WTC11 (cell line): ENCODE results near the gene GLG1.

Experiments
- NFATC4 ChIP-seq: fragments of 250-450 bp; sonication (Bioruptor Pico); IDR thresholded peaks from 2 replicates; pipeline ENCODE4 v1.9.0; 2021; ENCODE audit warnings: mild to moderate bottlenecking
- NFYB ChIP-seq: sonication (generic); formaldehyde crosslinking; conservative IDR thresholded peaks from 2 replicates; pipeline ENCODE4 v1.8.0; 2022; ENCODE audit warnings: low read depth, missing genetic modification reagents
- SMAD3 ChIP-seq: sonication (generic); formaldehyde crosslinking; IDR thresholded peaks from 2 replicates; pipeline ENCODE4 v1.8.0; 2022; ENCODE audit warnings: missing genetic modification reagents, mild to moderate bottlenecking, borderline replicate concordance
- ZBTB21 ChIP-seq: sonication (generic); formaldehyde crosslinking; IDR thresholded peaks from 2 replicates; pipeline ENCODE4 v1.8.1; 2023; ENCODE audit warnings: mild to moderate bottlenecking, missing genetic modification reagents, borderline replicate concordance
- ZNF317 ChIP-seq: sonication (generic); formaldehyde crosslinking; IDR thresholded peaks from 2 replicates; pipeline ENCODE4 v1.8.1; 2023; ENCODE audit warnings: low read depth, mild to moderate bottlenecking, moderate library complexity, missing genetic modification reagents, borderline replicate concordance
- TF ChIP-seq, protein P1 (sequence below): fragments of 200-600 bp; IDR thresholded peaks from 2 replicates; pipeline ENCODE4 v1.8.0; 2022; ENCODE audit warnings: antibody characterized with exemption
- TF ChIP-seq, protein P2 (sequence below): sonication (generic); formaldehyde crosslinking; conservative IDR thresholded peaks from 2 replicates; pipeline ENCODE4 v1.8.1; 2022; ENCODE audit warnings: mild to moderate bottlenecking, missing genetic modification reagents

DNA sequence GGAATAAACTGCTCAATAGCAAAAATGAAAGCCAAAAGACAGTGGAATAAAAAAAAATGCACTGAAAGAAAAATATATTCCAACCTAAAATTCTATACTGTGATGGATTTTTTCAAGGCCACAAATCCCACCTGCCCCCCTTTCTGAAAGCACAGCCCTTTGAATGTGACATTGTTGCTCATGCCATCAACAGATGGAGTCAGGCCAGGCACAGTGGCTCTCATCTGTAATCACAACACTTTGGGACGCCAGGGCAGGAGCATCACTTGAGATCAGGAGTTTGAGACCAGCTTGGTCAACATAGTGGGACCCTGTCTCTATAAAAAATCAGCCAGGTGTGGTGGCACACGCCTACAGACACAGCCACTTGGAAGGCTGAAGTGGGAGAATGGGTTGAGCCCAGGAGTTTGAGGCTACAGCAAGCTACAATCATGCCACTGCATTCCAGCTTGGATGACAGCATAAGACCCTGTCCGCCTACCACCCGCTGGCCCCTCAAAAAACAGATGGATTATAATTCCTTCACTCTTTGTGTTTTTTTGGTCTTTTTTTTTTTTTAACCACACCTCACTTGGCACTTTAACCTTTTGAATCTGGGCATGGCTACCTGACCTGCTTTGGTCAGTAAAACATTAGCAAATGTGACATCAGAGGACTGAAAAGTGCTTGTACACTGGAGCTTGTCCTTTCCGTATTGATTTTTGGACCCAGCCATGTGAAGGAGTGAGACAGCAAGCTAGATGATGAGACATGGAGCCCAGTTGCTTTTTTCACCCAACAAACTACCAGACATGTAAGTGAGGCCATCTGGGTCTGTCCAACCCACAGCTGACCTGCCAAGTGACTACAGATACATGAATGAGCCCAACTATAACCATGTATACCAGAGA, 36.3 kb downstream of the GLG1 start:
- TF ChIP-seq SMAD3 (CRISPR knock-in tag): no peak
- no peak for TF ChIP-seq NFYB (CRISPR knock-in tag)
- TF ChIP-seq, protein P1, sequence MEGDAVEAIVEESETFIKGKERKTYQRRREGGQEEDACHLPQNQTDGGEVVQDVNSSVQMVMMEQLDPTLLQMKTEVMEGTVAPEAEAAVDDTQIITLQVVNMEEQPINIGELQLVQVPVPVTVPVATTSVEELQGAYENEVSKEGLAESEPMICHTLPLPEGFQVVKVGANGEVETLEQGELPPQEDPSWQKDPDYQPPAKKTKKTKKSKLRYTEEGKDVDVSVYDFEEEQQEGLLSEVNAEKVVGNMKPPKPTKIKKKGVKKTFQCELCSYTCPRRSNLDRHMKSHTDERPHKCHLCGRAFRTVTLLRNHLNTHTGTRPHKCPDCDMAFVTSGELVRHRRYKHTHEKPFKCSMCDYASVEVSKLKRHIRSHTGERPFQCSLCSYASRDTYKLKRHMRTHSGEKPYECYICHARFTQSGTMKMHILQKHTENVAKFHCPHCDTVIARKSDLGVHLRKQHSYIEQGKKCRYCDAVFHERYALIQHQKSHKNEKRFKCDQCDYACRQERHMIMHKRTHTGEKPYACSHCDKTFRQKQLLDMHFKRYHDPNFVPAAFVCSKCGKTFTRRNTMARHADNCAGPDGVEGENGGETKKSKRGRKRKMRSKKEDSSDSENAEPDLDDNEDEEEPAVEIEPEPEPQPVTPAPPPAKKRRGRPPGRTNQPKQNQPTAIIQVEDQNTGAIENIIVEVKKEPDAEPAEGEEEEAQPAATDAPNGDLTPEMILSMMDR: no peak
- no peak for TF ChIP-seq ZNF317
- no peak for TF ChIP-seq NFATC4 (CRISPR knock-in tag)
- TF ChIP-seq, protein P2, sequence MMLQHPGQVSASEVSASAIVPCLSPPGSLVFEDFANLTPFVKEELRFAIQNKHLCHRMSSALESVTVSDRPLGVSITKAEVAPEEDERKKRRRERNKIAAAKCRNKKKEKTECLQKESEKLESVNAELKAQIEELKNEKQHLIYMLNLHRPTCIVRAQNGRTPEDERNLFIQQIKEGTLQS: no peak
- no peak for TF ChIP-seq ZBTB21 (CRISPR knock-in tag)
